ENCODE data around the gene SIAH2.

DNA sequence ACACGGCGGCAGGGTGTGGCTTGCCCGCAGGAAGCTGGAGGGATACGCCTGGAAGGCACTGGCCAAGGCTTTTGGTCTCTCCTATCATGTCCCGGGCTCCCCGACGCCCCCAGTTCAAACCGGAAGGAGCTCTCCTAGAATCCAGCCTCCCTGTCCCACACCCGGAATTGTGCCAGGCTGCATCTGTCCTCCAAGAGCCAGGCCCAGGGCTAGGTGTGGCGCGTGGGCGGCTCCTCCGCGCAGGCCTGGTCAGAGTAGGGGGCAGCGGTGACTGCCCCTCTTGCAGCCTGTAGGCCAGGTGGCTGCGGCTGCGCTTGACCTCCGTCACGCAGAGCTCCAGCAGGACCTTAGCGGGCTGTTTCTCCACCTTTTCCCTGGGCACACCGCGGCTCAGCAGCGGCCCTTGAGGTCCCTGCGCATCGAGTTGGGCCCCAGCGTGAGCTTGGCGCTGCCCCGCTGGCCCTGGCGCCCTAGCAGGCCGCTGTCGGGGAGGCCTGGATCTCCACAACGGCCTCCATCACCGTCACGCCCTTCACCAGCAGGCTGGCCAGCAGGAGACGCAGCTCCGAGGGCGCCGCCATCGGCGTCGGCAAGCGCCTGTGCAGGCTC, 15.9 kb upstream of the SIAH2 start:
- TF ChIP-seq CTCF (IDR thresholded peaks at IDR 0.05) (no peak), POLR2A (IDR thresholded peaks at IDR 0.05) (no peak)

Measured in right lobe of liver (tissue), 4 donors.